NCI-H2227 treated with DMSO at 0.1 percent for 48 hours (cell line): Measurements from ENCODE around the gene CYP4F8.

Experiments
- DNase-seq: peaks from one replicate; lab custom pipeline; 2025; lab: John Stamatoyannopoulos, UW

CYP4F8 gene

DNA sequence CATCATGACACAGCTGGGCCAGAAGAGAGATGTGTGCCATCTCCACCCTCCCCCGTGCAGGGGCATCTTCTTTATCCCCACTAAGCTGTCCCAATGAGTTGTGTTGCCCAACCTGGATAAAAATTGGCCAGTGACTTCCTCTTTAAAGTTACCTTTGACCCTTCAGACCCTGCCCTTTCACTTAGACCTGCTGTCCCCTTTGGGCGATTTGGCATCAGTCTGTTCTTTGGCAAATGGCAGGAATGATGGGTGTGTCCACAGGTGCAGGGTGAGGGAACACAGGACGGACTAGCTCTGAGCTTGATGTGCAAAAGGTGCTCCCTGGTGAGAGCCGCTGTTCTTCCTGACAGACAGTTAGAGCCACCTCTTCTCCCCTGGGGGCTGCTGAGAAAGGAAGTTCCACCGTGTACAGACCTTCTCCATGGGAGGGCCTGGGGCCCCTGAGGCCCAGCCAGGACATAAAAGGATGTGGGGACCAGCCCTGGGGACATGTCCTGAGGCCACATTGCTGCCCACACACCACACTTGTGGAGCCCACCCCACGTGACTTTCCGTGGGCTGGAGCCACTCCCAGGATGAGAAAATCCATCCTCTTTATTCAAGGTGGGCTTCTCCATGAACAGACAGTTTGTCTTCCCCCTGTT is 1.7 kb downstream of the CYP4F8 start:
- DNase-seq, result no peak

DNA sequence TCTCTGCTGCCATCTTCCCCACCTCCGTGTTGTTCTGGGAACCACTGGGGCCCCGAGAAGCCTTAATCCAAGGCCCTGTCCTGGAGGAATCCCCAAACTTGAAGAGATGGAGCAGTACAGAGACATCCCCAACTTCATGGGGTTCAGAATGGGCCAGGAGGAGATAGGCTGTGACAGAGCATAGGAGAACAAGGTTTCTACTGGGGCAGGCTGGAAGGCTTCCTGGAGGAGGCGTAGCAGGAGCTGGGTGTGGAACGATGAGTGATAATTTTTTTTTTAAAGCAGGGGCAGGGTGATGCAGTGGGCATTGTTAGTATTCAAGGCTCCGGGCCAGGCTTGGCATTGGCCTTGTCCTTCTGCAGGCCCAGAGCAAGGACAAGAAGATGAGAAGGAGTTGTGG is 3.3 kb downstream of the CYP4F8 start:
- DNase-seq, result no peak

DNA sequence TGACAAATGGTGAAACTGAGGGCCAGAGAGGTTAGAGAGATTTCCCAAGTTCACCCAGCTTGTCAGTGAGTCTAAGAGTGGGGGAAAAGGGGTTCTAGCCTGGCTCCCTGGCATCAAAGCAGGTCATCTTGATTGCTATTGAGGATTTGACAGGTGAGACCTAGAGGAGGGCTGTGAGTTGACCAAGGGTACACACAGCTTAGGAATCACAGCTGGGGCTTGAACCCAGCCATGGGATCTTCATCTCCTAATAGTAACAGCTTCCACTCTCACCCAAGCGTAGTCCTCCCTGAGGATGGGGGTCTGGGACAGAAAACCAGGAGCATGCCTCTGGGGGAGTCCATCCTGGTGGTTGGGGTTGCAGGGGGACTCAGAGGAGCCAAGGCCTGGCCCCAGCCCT is 6.8 kb downstream of the CYP4F8 start:
- no peak for DNase-seq

DNA sequence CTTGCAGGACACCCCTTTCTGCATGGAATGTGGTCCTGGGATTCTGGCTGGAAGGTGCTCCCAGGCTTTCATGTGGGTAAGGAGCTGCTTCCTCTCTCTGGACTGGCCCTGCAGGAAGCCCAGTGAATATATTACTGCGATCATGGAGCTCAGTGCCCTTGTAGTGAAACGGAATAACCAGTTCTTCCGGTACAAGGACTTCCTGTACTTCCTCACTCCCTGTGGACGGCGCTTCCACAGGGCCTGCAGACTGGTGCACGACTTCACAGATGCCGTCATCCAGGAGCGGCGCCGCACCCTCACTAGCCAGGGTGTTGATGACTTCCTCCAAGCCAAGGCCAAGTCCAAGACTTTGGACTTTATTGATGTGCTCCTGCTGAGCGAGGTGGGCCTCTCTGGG is 8.0 kb downstream of the CYP4F8 start:
- no peak for DNase-seq

DNA sequence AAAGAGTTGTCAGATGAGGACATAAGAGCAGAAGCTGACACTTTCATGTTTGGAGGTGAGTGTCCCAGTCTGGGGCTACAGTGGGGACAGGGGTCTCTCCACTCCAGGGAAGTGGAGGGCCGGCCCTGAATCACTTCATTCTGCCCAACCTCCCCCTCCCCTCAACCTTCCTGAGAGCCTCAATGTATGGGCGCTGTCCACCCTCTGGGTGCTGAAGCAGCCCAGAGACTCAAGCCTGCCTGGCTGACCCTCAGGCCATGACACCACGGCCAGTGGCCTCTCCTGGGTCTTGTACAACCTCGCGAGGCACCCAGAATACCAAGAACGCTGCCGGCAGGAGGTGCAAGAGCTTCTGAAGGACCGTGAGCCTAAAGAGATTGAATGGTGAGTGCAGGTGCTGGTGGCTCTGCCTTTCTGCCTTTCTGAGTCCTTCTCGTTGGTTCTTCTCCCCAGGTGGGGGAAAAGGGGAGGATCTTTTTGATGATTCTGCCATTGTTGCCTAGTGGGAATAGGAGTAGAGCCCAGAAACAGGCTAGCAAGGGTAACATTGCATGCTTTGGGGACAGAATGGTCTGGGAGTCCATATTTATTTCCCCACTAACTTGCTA is 8.8 kb downstream of the CYP4F8 start:
- DNase-seq, result no peak

DNA sequence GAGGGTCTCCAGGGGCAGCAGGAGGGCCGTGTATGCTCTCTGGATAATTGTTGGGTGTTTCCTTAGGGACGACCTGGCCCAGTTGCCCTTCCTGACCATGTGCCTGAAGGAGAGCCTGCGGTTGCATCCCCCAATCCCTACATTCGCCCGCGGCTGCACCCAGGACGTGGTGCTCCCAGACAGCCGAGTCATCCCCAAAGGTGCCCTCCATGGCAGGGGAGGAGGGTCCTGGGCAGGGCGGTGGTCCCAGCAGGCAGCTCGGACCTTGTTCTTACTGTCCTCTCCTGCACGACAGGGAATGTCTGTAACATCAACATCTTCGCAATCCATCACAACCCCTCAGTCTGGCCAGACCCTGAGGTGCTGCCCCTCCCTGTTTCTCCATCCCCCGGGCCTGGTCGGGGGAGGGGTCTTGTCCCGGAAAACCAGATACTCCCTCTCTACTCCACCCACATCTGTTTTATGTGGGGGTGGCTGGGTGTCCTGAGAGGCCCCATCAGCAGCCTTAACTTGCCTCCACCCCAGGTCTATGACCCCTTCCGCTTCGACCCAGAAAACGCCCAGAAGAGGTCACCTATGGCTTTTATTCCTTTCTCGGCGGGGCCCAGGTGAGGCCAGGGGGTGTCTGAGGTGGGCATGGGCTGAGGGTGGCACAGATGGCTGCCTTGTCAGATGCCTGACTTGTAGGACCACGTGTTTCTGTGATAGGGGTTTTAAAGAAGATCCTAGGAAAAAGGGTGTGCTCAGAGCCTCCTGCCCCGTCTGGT is 13.4 kb downstream of the CYP4F8 start:
- DNase-seq, result no peak

DNA sequence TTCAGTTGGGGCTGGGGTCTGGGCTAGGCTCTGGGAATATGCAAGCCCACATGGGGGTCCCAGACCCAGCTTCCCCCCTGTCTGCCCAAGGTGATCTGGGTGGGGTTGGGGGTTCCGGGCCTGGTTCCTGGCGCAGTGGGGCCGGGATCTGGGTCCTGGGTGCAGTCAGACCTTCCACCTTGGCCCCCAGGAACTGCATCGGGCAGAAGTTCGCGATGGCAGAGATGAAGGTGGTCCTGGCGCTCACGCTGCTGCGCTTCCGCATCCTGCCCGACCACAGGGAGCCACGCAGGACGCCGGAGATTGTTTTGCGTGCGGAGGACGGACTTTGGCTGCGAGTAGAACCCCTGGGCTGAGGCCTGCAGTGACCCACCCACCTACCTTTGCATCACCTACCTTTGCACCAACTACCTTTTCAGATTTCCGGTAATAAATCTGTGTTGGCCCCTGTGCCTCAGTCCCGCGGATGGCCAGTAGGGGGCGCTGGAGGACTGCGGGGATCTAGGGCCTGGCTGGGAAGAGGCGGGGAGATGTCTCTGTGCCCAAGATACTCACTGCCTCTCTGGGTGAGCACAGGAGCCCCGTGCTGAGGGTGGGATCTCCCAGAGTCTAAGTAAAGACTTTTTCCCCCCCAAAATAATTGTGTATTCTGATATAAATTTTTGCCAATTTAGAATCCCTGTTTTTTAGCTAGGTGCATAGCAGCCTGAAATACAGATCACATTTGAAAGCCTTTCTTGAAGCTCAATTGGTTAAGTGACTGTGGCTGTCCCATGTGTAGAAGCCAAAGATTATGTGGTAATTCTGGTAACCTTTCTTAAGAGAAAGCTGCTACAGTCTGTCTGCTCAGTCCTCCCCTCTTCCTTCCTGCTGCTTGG is 14.2 kb downstream of the CYP4F8 start:
- DNase-seq, result peak; percentile 32

DNA sequence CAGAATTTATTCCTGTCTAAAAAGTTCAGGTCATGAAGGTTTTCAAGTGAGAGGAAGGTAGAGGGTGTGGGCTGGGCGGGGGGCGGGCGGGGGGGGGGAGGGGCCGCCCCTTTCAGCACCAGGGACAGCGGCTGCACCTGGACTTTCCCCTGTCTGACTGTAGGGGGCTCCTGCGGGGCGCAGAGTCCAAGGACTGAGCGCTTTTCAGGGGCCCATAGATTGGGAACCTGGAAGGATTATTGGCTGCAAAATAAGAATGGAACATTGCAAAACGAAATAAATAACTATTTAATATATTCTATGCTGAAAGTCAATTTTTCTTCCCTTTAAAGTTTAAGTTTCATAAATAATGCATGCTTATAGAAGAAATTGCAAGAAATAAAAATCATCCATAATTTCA is 16.8 kb downstream of the CYP4F8 start:
- no peak for DNase-seq

DNA sequence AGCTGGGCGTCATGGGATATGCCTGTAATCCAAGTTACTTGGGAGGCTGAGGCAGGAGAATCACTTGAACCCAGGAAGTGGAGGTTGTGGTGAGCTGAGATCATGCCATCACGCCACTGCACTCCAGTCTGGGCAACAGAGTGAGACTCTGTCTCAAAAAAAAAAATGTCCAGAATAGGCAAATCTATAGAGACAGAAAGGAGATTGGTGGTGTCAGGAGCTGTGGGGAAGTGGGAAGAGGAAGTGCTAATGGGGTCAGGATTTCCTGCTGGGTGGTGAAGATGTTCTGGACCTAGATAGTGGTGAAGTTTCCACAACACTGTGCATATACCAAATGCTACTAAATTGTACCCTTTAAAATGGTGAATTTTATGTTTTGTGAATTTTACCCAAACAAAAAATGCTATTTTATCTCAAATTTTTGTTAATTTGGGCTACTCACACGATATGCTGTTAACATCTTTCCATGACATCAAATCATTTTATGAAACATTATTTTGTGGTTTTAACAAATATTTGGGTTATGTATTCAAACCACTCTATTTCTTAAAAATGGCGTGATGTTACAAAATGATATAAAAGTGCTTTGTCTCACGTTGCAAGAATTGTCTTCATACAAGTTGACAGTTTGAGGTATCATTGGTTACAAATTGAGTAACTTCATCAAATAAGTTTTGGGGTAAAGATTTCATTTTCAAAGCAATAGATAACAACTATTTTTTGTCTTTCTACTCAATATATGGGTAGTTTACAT is 18.2 kb downstream of the CYP4F8 start:
- no peak for DNase-seq

DNA sequence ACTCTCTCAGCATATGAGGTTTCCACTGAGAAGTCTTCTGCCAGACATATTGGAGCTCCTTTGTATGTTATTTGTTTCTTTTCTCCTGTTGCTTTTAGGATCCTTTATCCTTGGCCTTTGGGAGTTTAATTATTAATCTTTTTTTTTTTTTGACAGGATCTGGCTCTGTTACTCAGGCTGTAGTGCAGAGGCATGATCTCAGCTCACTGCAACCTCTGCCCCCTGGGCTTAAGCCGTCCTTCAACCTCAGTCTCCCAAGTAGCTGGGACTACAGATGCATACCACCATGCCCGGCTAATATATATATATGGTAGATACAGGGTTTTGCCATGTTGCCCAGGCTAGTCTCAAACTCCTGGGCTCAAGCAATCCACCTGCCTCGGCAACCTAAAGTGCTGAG is 19.1 kb downstream of the CYP4F8 start:
- DNase-seq, result no peak

DNA sequence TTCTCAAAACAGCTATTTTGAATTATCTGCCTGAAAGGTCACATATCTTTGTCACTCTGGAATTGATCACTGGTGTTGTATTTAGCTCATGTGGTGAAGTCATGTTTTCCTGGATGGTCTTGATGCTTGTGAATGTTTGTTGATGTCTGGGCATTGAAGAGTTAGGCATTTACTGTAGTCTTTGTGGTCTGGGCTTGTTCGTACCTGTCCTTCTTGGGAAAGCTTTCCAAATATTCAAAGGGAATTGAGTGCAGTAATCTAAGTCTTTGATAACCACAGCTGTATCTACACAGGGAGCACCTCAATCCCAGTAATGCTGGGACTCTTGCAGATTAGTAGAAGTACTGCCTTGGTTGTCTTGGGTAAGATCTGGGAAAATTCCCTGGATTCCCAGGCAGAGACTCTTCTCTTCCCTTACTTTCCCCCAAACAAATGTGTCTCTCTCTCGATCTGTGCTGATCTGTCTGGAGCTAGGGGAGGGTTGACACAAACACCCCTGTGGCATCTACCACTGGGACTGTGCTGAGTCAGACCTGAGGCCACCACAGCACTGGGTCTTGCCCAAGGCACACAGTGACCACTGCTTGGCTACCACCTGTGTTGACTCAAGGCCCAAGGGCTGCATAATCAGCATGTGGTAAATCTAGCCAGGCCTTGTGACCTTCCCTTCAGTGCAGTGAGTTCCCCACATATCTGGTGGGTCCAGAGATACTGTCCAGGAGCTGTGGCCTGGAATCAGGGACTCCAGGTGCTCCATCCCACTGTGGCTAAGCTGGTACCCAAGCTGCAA is 20.2 kb downstream of the CYP4F8 start:
- no peak for DNase-seq

DNA sequence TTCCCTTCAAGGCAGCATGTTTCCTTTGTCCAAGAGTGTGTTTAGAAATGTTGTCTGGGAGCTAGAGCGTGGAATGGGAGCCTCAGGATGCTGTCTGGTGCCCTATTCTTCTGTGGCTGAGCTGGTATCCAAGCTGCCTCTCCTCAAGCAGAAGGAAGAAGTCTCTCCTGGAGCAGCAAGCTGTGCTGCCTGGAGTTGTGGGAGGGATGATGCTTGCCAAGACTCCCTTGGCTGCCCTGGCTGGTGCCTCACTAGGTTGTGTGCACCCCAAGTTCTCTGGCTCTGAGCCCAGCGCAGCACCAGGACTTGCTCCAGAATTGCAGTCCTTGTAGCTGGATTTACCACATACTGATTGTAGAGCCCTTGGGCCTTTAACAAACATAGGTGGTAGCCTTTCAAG is 21.0 kb downstream of the CYP4F8 start:
- DNase-seq, result no peak

DNA sequence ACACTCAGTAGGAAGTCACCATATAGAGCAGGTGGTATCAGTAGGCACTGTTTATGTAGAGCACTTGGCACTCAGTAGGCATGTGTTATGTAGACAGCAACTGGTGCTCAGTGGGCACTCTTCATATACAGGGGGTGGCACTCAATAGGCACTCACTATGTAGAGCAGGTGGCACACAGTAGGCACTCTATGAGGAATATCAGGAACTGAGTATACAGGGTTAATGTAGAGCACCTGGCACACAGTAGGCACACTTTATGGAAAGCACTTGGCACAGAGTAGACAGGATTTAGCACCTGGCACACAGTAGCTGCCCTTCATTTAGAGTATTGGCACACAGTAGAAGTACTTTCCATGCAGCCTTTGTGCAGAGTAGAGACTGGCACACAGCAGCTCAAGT is 24.6 kb downstream of the CYP4F8 start:
- no peak for DNase-seq

DNA sequence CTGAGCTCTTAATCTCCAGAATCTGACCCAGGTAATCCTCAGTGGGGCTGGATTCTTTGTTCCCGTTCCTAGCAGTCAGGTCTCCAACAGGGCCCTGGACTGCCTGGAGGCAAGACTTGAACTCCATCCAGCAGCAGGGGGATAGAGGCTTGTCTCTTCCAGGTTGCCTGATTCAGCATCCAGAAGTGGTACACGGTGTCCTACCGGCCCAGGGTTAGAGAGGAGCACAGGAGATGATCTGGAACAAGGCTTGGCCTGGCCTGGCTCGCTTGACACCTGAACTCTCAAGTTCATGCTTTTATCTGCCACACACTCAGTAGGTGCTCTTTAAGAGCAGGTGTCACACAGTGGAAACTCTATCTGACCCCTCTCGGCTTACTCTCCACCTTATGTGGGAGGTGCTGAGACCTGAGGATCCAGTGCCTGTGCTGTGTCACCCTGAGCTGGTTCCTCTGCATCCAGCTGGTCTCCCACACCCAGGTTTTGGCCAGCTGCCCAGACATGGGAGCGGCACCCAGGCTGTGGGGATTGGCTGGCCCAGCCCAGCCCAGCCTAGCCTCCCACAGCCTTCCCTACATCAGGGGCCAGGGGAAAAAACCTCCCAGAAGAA is 25.4 kb downstream of the CYP4F8 start, which contains the start of gene CYP4F3:
Gene CYP4F3, plus strand, starts transcription at position 604 of the 610 bp plus-strand sequence. CDS start 519 bp downstream, outside the sequence.
- no peak for DNase-seq

DNA sequence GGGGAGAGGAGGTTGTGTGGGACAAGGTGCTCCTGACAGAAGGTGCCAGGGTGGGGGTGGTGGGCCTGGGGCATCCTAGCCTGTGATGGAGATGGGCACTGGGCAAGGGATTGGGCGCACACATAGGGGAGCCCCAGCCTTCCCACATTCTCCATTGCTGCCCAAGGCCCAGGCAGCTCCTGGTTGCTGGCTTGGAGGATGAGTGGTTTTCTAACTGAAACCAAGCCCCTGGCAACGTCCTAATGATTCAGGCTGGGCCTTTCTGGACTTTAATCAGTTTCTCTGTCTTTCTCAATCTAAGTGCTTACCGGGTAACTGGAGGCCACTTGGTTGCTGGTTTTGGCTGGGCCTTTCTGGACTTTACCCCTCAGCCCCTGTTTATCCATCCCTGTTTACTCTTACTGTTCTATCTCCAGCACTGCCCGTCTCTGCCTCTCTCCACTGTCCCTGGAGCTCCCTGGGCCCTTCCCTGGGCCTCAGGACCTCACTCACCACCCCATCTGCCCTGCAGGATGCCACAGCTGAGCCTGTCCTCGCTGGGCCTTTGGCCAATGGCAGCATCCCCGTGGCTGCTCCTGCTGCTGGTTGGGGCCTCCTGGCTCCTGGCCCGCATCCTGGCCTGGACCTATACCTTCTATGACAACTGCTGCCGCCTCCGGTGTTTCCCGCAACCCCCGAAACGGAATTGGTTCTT is 26.0 kb downstream of the CYP4F8 start:
- DNase-seq, result no peak

DNA sequence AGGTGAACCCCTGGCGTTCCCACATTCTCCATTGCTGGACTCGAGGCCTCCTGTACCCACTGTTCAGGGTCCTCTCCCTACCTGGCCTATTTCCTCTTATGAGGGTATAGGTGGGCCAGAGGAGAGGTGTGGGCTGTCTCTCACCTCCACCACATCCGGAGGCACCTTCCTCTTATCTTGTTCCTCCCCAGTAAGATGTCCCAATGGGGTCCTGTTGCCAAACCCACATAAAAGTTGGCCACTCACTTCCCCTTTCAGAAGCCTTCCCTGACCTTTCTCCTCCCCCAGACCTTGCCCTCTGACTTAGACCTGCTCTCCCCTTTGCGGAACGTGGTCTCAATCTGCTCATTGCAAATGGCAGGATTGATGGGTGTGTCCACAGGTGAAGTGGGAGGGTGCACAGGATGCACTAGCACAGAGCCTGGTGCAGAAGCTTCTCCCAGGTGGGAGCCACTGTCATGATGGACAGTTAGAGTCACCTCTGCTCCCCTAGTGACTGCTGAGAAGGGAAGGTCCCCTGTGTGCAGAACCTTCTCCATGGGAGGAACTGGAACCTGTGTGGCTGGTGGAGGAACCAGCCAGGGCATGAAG is 27.0 kb downstream of the CYP4F8 start:
- DNase-seq, result no peak

DNA sequence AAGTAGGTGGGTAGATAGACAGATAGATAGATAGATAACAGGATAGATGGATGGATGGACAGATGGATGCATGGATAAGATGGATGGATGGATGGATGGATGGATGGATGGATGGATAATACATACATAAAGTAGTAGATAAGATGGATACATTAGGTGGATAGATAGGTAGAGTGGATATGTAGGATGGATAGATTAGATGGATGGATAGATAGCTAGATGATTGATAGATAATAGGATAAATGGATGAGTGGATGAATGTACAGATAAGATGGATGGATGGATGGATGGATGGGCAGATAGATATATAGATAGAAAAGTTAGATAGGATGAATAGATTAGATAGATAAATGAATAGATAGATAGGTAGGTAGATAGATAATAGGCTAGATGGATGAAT is 27.8 kb downstream of the CYP4F8 start:
- no peak for DNase-seq

DNA sequence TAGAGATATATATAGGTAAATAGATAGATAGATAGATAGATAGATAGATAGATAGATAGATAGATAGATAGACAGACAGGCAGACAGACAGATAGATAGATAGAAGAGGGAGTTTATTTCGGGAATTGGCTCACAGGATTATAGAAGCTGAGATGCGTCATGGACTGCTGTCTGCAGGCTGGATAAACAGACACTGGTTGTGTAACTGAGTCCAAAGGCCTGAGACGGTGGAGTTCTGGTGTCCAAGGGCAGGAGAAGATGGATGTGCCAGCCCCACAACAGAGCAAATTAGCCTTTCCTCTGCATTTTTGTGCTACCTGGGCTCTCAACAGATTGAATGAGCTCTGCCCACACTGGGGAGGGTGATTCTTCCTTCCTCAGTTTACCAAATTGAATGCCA is 28.4 kb downstream of the CYP4F8 start:
- DNase-seq, result no peak

DNA sequence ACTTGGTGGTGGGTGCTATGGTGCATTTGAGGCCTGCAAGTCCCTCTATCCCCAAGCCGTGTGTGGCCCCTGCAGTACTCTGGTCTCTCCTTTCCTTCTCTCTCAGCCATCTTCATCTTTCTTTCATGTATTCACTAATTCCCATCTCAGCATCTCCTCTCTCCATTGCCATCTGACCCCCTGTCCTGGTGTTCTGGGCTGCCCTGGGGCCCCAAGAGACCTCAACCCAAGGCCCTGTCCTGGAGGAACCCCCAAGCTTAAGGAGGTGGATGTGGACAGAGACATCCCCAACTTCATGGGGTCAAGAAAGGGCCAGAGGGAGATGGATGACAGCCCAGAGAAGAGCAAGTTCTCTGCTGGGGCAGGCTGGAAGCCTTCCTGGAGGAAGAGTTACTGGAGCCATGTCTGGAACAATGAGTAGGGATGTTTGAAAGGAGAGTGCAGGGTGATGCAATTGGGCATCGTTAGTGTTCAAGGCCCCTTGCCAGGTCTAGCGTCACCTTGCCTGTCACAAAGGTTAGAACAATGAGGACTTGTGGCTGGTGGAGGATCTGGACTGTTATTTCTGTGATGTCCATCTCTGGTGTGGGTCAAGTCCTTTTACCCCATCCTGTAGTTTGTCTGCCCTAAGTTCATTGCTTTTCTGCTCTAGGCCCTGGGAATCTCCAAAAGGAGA is 29.2 kb downstream of the CYP4F8 start:
- no peak for DNase-seq
